Activated T-helper 1 cell treated with anti-CD3 and anti-CD28 coated beads, Interleukin-12 subunit alpha, Interleukin-12 subunit beta, Interleukin-2, Interleukin-4 antibody, amounts not matched to agents 30 ng/mL and 10 ng/mL and 1 ng/mL, durations not matched to agents 14 hours and 24 hours and 36 hours (primary cell): ENCODE results near the gene MMD. TPM values are rescaled to one million over a fixed set of nuclear protein-coding genes. Genes with fewer than 3 reads are reported as not detected.
"Not testable (repeated sequence)": the region's sequence is repeated elsewhere in the genome, so short reads cannot be mapped to it uniquely, and the experiment has no call there.

Source experiments
- DNase-seq: peaks from one replicate; pipeline ENCODE4 v3.0.0; 2021; ENCODE audit warnings: low spot score
- H3K27ac Mint-ChIP-seq: one replicate; pipeline ENCODE4 v1.8.0; 2021; ENCODE audit warnings: mild to moderate bottlenecking, mixed read lengths
- H3K27me3 Mint-ChIP-seq: one replicate; pipeline ENCODE4 v1.8.0; 2022; ENCODE audit warnings: mild to moderate bottlenecking, moderate library complexity, mixed read lengths; ENCODE audit not compliant: insufficient read depth
- H3K36me3 Mint-ChIP-seq: one replicate; pipeline ENCODE4 v1.8.0; 2021; ENCODE audit warnings: low read depth, mixed read lengths
- H3K4me1 Mint-ChIP-seq: one replicate; pipeline ENCODE4 v1.8.0; 2021; ENCODE audit warnings: low read depth, mixed read lengths
- H3K4me3 Mint-ChIP-seq: one replicate; pipeline ENCODE4 v1.8.0; 2021; ENCODE audit warnings: mild to moderate bottlenecking, moderate library complexity, mixed read lengths
- H3K9me3 Mint-ChIP-seq: one replicate; pipeline ENCODE4 v1.8.0; 2021; ENCODE audit warnings: mixed read lengths
- intact Hi-C: fragments of 100-400 bp; cut with micrococcal nuclease; formaldehyde crosslinking; loops from one replicate; pipeline ENCODE4 v1.15.1; 2024
- total RNA-seq: library from RNA; stranded (reverse); gene quantifications from 2 replicates; pipeline ENCODE4 v1.2.3, GENCODE V29; 2022

The MMD gene
- total RNA-seq, 1 donor from 2014 or later = 24.6 TPM

GRCh38 chr17:55452139-55452790 is 30.6 kb upstream of the MMD start:
- Mint-ChIP-seq H3K9me3 (no peaks in the 10 kb centered on the region), H3K4me1 (peaks cover 17% of the 10 kb centered on the region), H3K36me3 (no peaks in the 10 kb centered on the region), H3K27ac (no peak overlapping the region), H3K27me3 (peaks cover 6% of the 10 kb centered on the region), H3K4me3 (no peak overlapping the region)
- DNase-seq = no peak
- intact Hi-C loops = no loop called here

DNA sequence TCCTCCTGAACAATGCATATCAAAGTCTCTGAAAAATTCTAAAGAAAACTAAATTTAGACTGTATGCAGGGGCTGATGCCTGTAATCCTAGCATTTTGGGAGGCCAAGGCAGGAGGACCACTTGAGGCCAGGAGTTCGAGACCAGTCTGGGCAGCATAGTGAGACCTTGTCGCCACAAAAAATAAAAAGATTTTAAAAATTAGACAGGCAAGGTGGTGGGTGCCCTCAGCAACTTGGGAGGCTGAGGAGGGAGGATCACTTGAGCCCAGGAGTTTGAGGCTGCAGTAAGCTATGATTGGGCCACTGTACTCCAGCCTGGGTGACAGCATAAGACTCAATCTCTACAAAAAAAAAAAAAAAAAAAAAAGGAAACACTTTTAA is 30.1 kb upstream of the MMD start:
- H3K27ac Mint-ChIP-seq = no peak overlapping the region
- intact Hi-C loops = no loop called here
- no peak for DNase-seq
- peaks cover 6% of the 10 kb centered on the region for H3K27me3 Mint-ChIP-seq
- H3K9me3 Mint-ChIP-seq = no peaks in the 10 kb centered on the region
- H3K4me3 Mint-ChIP-seq = no peak overlapping the region
- peaks cover 17% of the 10 kb centered on the region for H3K4me1 Mint-ChIP-seq
- no peaks in the 10 kb centered on the region for H3K36me3 Mint-ChIP-seq

DNA sequence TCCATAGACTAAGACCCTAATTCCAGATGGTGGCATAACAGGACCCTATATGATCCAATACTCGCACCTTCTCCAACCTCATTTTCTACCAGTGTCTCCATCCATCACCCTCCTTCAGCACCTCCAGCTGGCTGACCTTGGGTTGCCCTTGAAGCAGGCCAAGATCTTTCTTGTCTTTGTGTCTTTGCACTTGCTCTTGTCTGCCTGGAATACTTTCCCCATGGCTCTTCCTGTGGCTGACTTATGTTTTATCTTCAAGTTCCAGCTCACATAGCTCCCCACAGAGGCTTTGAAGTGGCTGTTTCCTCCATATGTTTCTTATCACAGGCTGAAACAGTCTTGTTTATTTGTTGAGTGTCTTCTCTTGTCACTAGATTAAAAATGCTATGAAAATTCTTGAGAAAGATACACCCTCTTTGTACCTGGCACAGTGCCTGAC is 29.6 kb upstream of the MMD start:
- intact Hi-C loops = no loop called here
- Mint-ChIP-seq H3K9me3 (no peaks in the 10 kb centered on the region), H3K4me1 (peaks cover 17% of the 10 kb centered on the region), H3K4me3 (no peak overlapping the region), H3K27ac (no peak overlapping the region), H3K27me3 (peaks cover 6% of the 10 kb centered on the region), H3K36me3 (no peaks in the 10 kb centered on the region)
- no peak for DNase-seq

DNA sequence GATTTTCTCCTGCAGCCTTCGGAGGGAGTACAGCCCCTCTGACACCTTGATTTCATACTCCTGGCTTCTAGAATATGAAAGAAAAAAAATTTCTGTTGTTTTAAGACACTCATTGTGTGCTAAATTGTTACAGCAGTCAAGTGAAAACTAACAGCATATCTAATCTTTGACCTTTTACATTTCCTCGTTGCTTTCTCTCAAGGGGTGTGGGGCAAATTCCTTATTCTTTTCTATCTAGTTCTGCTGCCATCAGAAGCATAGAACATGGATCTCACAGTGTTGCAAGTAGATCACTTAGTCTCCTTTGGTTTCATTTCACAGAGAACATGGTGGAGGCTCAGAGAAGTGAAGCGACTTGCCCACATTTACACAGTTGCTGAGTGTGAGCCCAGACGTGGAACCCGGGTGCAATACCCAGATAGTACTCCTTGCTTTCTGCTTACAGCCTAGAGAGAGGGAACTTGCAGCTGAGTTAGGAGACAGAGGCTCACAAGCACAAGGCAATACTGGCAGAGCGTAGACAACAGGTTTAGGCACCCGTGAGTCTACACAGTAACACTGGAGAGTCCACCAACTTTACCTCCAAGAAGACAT is 28.7 kb upstream of the MMD start:
- Mint-ChIP-seq H3K27me3 (peaks cover 4% of the 10 kb centered on the region), H3K36me3 (no peaks in the 10 kb centered on the region), H3K27ac (no peak overlapping the region), H3K4me1 (peaks cover 17% of the 10 kb centered on the region), H3K9me3 (no peaks in the 10 kb centered on the region), H3K4me3 (no peak overlapping the region)
- intact Hi-C loops = no loop called here
- no peak for DNase-seq

- Mint-ChIP-seq H3K9me3 (no peaks in the 10 kb centered on the region), H3K36me3 (no peaks in the 10 kb centered on the region), H3K4me3 (no peak overlapping the region), H3K4me1 (peaks cover 17% of the 10 kb centered on the region), H3K27ac (no peak overlapping the region), H3K27me3 (peaks cover 3% of the 10 kb centered on the region)
- no peak for DNase-seq
- intact Hi-C loops = no loop called here
Measured at GRCh38 chr17:55448681-55449080, 27.0 kb upstream of the MMD start.

DNA sequence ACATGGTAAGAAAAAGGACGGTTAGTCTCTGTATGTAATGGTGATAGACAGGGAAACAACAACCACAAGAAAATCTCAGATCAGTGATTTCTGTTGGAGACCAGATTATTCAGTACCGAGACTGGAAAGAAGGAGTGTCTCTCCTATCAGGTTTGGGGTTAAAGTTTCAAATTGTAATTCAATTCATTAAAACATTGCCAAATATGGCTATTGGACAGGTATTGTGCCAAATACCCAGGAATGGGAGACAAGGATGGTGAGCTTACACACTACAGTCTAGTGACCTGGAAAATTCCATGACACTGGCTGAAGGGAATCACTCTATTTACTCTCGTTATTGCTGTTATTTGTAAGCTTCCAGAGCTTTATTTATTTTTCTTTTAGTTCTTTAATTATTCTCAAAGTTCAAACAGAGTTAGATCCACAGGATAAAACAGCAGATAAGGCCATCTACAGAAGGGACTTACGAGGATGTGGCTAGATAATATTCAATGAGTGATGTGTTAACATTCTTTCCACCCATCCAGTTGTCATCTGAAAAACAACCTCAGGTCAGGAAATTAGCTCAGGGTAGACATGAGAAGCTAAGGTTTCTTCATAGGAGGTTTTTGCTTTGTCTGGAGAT is 25.1 kb upstream of the MMD start:
- intact Hi-C loops = no loop called here
- no peak for DNase-seq
- peaks cover 6% of the 10 kb centered on the region for H3K4me1 Mint-ChIP-seq
- H3K4me3 Mint-ChIP-seq = no peak overlapping the region
- H3K27me3 Mint-ChIP-seq = peaks cover 3% of the 10 kb centered on the region
- H3K27ac Mint-ChIP-seq = no peak overlapping the region
- no peaks in the 10 kb centered on the region for H3K36me3 Mint-ChIP-seq
- H3K9me3 Mint-ChIP-seq = no peaks in the 10 kb centered on the region

DNA sequence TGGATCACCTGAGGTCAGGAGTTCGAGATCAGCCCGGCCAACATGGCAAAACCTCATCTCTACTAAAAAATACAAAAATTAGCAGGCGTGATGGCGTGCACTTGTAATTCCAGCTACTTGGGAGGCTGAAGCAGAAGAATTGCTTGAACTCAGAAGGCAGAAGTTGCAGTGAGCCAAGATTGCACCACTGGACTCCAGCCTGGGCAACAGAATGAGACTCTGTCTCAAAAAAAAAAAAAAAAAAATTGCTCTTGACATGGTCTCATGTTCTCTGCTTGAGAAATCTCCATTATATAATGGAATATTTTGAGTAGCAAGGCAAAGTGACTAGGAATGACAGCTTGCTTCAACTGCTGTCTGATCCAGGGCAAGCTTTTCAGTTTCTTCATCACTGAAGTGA is 24.4 kb upstream of the MMD start:
- H3K27ac Mint-ChIP-seq, H3K9me3 Mint-ChIP-seq, H3K36me3 Mint-ChIP-seq, H3K27me3 Mint-ChIP-seq, DNase-seq, H3K4me1 Mint-ChIP-seq, intact Hi-C loops, H3K4me3 Mint-ChIP-seq: not testable (repeated sequence)

DNA sequence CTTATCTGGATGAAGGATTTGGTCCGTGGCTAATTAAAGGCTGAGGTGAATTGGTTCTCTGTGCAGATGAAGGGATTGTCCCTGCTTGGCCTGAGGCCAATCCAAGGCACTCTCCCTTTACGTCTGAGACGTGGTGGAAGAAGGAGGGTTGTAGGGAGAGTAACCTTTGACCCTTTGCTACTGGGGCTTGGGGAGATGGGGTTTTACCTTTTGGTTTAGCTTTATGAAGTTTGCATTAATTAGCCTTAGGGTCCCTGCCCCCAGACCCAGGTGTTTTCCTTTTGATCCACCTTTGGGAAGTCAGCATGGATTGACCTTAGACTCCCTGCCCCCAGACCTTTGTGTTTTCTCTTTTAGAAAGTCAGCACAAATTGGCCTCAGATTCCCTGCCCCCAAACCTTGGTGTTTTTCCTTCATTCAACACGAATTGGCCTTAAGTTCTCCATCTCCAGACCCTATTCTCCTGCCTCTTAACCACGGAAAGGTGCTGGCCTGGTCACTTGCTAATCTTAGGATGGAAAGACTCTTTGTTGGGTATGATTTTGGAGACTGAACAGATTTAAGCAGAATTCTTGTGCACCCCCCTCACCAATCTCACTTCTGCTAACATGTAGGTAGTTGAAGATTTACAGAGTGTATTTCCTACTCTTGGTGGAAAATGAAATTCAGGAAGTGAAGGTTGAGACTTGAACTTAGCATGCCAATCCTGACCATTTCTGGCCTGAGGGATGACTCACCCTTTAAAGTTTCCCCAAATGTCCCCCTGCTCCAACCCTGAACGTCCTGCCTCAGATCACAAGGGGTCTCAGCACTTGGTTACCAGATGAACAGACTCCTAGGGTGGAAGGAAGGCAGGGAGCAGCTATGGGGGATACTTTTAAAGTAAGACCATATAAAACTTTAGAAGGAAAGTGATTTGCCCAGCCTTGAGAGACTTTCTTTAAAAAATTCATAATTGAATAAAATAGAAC is 23.1 kb upstream of the MMD start:
- peaks cover 5% of the 10 kb centered on the region for H3K27me3 Mint-ChIP-seq
- no peaks in the 10 kb centered on the region for H3K9me3 Mint-ChIP-seq
- intact Hi-C loops = no loop called here
- DNase-seq = no peak
- no peak overlapping the region for H3K4me3 Mint-ChIP-seq
- H3K4me1 Mint-ChIP-seq = no peaks in the 10 kb centered on the region
- H3K27ac Mint-ChIP-seq = no peak overlapping the region
- H3K36me3 Mint-ChIP-seq = no peaks in the 10 kb centered on the region

DNA sequence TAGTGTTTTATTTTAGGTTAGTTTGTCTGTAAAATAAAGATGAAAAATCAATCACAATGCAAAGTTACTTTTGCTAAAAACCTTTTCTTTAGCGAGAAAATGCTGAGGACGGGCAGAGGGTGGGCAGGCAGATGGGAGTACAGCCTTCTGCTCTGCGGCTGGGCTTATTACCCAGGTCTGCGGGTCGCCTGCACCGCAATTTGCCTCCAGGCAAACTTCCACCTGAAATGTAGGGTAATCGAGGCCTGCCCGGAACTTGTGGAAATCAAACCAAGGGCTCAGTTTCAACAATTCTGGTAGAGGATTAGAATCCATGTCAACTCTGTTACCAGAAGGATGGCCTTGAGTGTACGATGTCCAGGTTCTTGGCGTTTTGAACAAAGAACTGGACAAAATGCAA is 22.3 kb upstream of the MMD start:
- H3K27me3 Mint-ChIP-seq = peaks cover 5% of the 10 kb centered on the region
- intact Hi-C loops = no loop called here
- no peaks in the 10 kb centered on the region for H3K9me3 Mint-ChIP-seq
- no peaks in the 10 kb centered on the region for H3K36me3 Mint-ChIP-seq
- no peak overlapping the region for H3K4me3 Mint-ChIP-seq
- H3K27ac Mint-ChIP-seq = no peak overlapping the region
- no peak for DNase-seq
- H3K4me1 Mint-ChIP-seq = no peaks in the 10 kb centered on the region

DNA sequence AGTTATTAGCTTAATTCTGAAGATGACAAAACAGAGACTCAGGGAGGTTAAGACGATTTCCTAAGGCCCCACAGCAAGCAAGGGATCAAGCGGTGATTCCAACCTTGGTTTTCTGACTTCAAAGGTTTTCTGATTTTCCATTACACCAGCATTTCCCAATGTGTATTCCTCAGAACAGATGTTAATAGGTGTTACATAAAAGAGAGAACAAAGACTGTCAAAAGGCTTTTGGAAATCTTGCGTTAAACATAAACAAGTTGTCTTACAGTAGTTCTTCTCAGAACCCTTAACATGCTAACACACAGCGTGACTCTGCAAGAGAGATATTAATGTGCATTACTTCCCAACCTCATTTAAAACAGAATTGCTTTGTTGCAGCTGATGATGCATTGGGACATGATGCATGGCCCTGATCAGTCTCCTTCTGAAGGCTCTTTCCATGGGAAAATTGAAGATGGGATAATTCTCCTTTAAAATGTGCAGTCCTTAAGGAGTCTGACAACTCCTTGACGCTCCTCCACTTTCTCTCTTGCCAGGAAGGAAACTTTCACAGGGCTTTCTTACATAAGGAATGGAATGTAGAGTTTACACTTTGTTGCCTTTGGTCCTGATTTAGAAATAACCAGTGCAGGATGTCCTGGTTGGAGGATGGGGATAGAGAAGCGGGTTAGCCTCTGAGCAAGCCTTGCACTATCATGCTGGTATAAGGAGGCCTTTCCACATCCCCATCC is 21.5 kb upstream of the MMD start:
- H3K9me3 Mint-ChIP-seq = no peaks in the 10 kb centered on the region
- H3K4me1 Mint-ChIP-seq = no peaks in the 10 kb centered on the region
- intact Hi-C loops = no loop called here
- DNase-seq = no peak
- H3K27me3 Mint-ChIP-seq = peaks cover 4% of the 10 kb centered on the region
- no peak overlapping the region for H3K27ac Mint-ChIP-seq
- H3K4me3 Mint-ChIP-seq = no peak overlapping the region
- no peaks in the 10 kb centered on the region for H3K36me3 Mint-ChIP-seq

DNA sequence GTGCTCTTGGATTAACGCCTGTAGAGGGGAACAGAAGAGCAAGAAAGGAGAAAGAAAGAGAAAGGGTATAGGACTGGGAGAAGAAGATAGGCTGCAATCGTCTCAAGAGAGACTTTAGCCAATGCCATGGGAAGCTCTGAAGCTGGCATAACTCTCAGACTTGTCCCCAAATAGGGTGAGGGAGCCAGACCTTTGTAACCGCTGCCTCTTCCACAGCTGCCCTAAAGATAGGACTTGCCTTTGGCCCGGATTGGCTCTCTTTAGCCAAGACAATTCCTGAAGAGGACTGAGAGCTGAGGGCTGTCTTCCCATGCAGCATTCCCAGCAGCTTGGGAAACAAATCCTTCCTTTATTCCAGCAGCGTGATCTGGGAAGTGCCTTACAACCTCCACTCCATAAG is 20.8 kb upstream of the MMD start:
- no peak overlapping the region for H3K27ac Mint-ChIP-seq
- peaks cover 4% of the 10 kb centered on the region for H3K4me1 Mint-ChIP-seq
- no peak for DNase-seq
- H3K27me3 Mint-ChIP-seq = peaks cover 4% of the 10 kb centered on the region
- no peak overlapping the region for H3K4me3 Mint-ChIP-seq
- H3K36me3 Mint-ChIP-seq = peaks cover under 1% of the 10 kb centered on the region
- no peaks in the 10 kb centered on the region for H3K9me3 Mint-ChIP-seq
- intact Hi-C loops = no loop called here

GRCh38 chr17:55441544-55441943 is 19.9 kb upstream of the MMD start:
- peaks cover 13% of the 10 kb centered on the region for H3K4me1 Mint-ChIP-seq
- no peak overlapping the region for H3K4me3 Mint-ChIP-seq
- no peaks in the 10 kb centered on the region for H3K9me3 Mint-ChIP-seq
- H3K27me3 Mint-ChIP-seq = peaks cover 4% of the 10 kb centered on the region
- H3K27ac Mint-ChIP-seq = no peak overlapping the region
- intact Hi-C loops = no loop called here
- DNase-seq = no peak
- peaks cover 2% of the 10 kb centered on the region for H3K36me3 Mint-ChIP-seq
